ENCODE results near the gene FKRP. TPM values are rescaled to one million over a fixed set of nuclear protein-coding genes. Genes with fewer than 3 reads are reported as not detected.
"Not testable (repeated sequence)": the region's sequence is repeated elsewhere in the genome, so short reads cannot be mapped to it uniquely, and the experiment has no call there.

Gene FKRP
- total RNA-seq, 1 experiment from 2014 or later: 23.9 TPM

GRCh38 chr19:46698395-46699321 lies 47.2 kb upstream of the FKRP start:
- no TSS peak for BruUV-seq (replicated peaks)
- Mint-ChIP-seq H3K27me3 (ENCODE audit: insufficient read depth, unreplicated experiment) (no peaks in the 10 kb centered on the region), H3K36me3 (ENCODE audit: insufficient read depth, unreplicated experiment) (peaks cover 97% of the 10 kb centered on the region), H3K4me1 (ENCODE audit: insufficient read depth, unreplicated experiment) (no peaks in the 10 kb centered on the region), H3K27ac (ENCODE audit: low read depth, unreplicated experiment) (no peak overlapping the region), H3K4me3 (ENCODE audit: unreplicated experiment) (no peak overlapping the region), H3K9me3 (ENCODE audit: unreplicated experiment) (no peaks in the 10 kb centered on the region)
- no peak for TF ChIP-seq CTCF (IDR thresholded peaks at IDR 0.05; ENCODE audit: unreplicated experiment)
- POLR2A ChIA-PET: no interaction called here
- intact Hi-C loops (cut with micrococcal nuclease): no loop called here
- CTCF ChIA-PET: interaction anchor here (0.6 kb wide), 2 partner anchors 36 to 37 kb away, joined by 3 to 4 read pairs; partner anchors contain the start of gene DACT3
- no peak for DNase-seq (ENCODE audit: unreplicated experiment)

- no peaks in the 10 kb centered on the region for H3K9me3 Mint-ChIP-seq (ENCODE audit: unreplicated experiment)
- H3K4me1 Mint-ChIP-seq (ENCODE audit: insufficient read depth, unreplicated experiment): peaks cover 6% of the 10 kb centered on the region
- intact Hi-C loops (cut with micrococcal nuclease): no loop called here
- H3K27me3 Mint-ChIP-seq (ENCODE audit: insufficient read depth, unreplicated experiment): no peaks in the 10 kb centered on the region
- no peak for TF ChIP-seq CTCF (IDR thresholded peaks at IDR 0.05; ENCODE audit: unreplicated experiment)
- CTCF ChIA-PET: interaction anchor here (0.9 kb wide), 1 partner anchor 84 kb away, joined by 3 read pairs; no protein-coding TSS in a partner anchor
- no TSS peak for BruUV-seq (replicated peaks)
- H3K4me3 Mint-ChIP-seq (ENCODE audit: unreplicated experiment): no peak overlapping the region
- H3K36me3 Mint-ChIP-seq (ENCODE audit: insufficient read depth, unreplicated experiment): peaks cover 92% of the 10 kb centered on the region
- POLR2A ChIA-PET: no interaction called here
- H3K27ac Mint-ChIP-seq (ENCODE audit: low read depth, unreplicated experiment): no peak overlapping the region
- no peak for DNase-seq (ENCODE audit: unreplicated experiment)
These were observed 45.2 kb upstream of the FKRP start for GRCh38 chr19:46700704-46701103.

GRCh38 chr19:46704379-46705076 lies 41.3 kb upstream of the FKRP start:
- Mint-ChIP-seq H3K9me3 (ENCODE audit: unreplicated experiment) (no peaks in the 10 kb centered on the region), H3K4me1 (ENCODE audit: insufficient read depth, unreplicated experiment) (peaks cover 6% of the 10 kb centered on the region), H3K27me3 (ENCODE audit: insufficient read depth, unreplicated experiment) (no peaks in the 10 kb centered on the region), H3K36me3 (ENCODE audit: insufficient read depth, unreplicated experiment) (peaks cover 90% of the 10 kb centered on the region), H3K27ac (ENCODE audit: low read depth, unreplicated experiment) (no peak overlapping the region), H3K4me3 (ENCODE audit: unreplicated experiment) (no peak overlapping the region)
- BruUV-seq (replicated peaks): no TSS peak
- DNase-seq (ENCODE audit: unreplicated experiment): peak; percentile 65
- CTCF ChIA-PET: interaction anchor here (0.6 to 2.8 kb wide), 32 partner anchors 9 to 575 kb away, joined by 3 to 27 read pairs (median 3); partner anchors contain the start of genes CALM3 and DACT3
- peak; percentile 96 for TF ChIP-seq CTCF (IDR thresholded peaks at IDR 0.05; ENCODE audit: unreplicated experiment)
- POLR2A ChIA-PET: interaction anchor here (1.1 to 1.3 kb wide), 2 partner anchors 9 to 13 kb away, joined by 3 to 6 read pairs; no protein-coding TSS in a partner anchor
- intact Hi-C loops (cut with micrococcal nuclease): no loop called here

DNA sequence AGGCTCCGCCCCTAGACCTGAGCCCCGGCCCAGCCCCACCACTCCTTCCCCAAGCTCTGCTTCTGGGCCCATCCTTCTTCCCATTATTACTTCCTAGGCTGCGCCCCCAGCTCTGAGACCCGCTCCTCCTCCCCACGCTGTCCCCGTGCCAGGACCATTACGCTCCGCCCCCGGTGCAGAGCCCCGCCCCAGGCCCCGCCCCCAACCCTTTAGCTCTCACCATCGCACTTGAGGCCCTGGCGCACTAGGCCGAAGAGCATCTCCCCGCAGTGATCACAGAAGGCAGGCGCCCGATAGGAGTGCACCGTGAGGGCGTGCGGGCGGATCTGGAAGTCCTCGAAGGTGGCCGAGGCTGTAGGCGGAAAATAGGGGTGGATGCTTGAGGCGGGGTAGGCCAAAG lies 35.2 kb upstream of the FKRP start:
- Mint-ChIP-seq H3K9me3 (ENCODE audit: unreplicated experiment) (no peaks in the 10 kb centered on the region), H3K27me3 (ENCODE audit: insufficient read depth, unreplicated experiment) (no peaks in the 10 kb centered on the region), H3K4me1 (ENCODE audit: insufficient read depth, unreplicated experiment) (no peaks in the 10 kb centered on the region), H3K27ac (ENCODE audit: low read depth, unreplicated experiment) (no peak overlapping the region), H3K36me3 (ENCODE audit: insufficient read depth, unreplicated experiment) (peaks cover 62% of the 10 kb centered on the region), H3K4me3 (ENCODE audit: unreplicated experiment) (no peak overlapping the region)
- no TSS peak for BruUV-seq (replicated peaks)
- CTCF ChIA-PET: interaction anchor here (0.6 kb wide), 1 partner anchor 784 kb away, joined by 3 read pairs; no protein-coding TSS in a partner anchor
- intact Hi-C loops (cut with micrococcal nuclease): no loop called here
- DNase-seq (ENCODE audit: unreplicated experiment): no peak
- POLR2A ChIA-PET: no interaction called here
- no peak for TF ChIP-seq CTCF (IDR thresholded peaks at IDR 0.05; ENCODE audit: unreplicated experiment)

DNA sequence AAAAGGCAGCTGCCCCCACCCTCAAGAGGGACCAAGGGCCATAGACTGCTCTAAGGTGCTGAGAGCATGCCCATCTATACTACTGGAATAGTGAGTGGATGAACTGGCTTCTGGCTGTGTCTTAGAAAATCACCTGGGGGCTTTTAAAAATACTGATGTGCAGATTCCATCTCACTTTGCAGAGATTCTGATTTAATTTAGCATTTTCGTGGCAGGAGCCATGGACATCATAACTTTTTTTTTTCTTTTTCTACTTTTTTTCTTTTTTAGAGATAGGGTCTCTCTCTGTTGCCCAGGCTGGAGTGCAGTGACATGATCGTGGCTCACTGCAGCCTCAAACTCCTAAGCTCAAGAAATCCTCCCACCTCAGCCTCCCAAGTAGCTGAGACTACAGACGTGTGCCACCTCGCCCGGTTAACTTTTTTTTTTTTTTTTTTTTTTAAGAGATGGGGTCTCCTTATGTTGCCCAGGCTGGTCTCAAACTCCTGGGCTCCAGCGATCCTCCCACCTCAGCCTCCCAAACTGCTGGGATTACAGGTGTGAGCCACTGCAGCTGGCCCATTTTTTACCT lies 33.0 kb upstream of the FKRP start:
- BruUV-seq (replicated peaks); H3K27ac Mint-ChIP-seq (ENCODE audit: low read depth, unreplicated experiment); H3K4me1 Mint-ChIP-seq (ENCODE audit: insufficient read depth, unreplicated experiment); H3K27me3 Mint-ChIP-seq (ENCODE audit: insufficient read depth, unreplicated experiment); intact Hi-C loops (cut with micrococcal nuclease); DNase-seq (ENCODE audit: unreplicated experiment); H3K9me3 Mint-ChIP-seq (ENCODE audit: unreplicated experiment): not testable (repeated sequence)
- peak overlapping the region; percentile 97 for H3K4me3 Mint-ChIP-seq (ENCODE audit: unreplicated experiment)
- peaks cover 41% of the 10 kb centered on the region for H3K36me3 Mint-ChIP-seq (ENCODE audit: insufficient read depth, unreplicated experiment)
- CTCF ChIA-PET: interaction anchor here (0.6 to 4.1 kb wide), 4 partner anchors 8 to 175 kb away, joined by 3 to 25 read pairs (median 10); partner anchors contain the start of gene DACT3
- POLR2A ChIA-PET: interaction anchor here (0.7 to 5.0 kb wide), 7 partner anchors 9 to 943 kb away, joined by 3 to 40 read pairs (median 6); partner anchors contain the start of genes CALM3, FKRP and ZC3H4
